ENCODE results near the gene C3orf18. TPM values are rescaled to one million over a fixed set of nuclear protein-coding genes. Genes with fewer than 3 reads are reported as not detected.

The C3orf18 gene
- total and polyA plus RNA-seq, 2 donors (not counting 3 experiments of a cell fraction or from before 2014, with no cell fraction given): 1.7 to 2.9 TPM

DNA sequence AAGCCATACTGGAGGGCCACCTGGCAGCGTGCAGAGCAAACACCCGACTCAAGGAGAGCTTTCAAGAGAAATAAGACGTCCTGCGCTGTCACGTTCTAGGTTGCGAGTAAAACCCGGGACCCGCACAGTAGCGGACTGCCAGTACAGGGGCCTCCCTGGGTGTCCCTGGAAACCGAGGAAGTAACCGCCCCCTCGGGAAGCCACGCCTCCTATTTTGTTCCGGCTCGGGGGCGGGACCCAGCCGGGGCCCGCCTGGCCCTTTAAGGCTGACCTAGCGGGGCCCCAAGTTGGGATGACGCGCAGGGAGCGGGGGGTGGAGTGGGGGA, 49.2 kb upstream of the C3orf18 start:
- Histone ChIP-seq H3K9me1 (replicated peaks; ENCODE audit: control insufficient read depth, extremely low read depth, insufficient read depth, low read length) (no peaks in the 10 kb centered on the region), H3K9ac (replicated peaks; ENCODE audit: extremely low read depth, insufficient read depth, low read length) (no peak overlapping the region), H3K4me3 (replicated peaks in 1 of 3; ENCODE audit: insufficient read depth in 1 of 3, low read depth in 1 of 3, low read length in 3 of 3) (peak overlapping the region; percentile 71 to 83 (median 76)), H3K4me2 (ENCODE audit: insufficient read depth, low read length) (peak overlapping the region; percentile 90), H3K27ac (ENCODE audit: insufficient read depth, low read depth, low read length) (no peak overlapping the region), H3K27me3 (ENCODE audit: control insufficient read depth in 2 of 2, insufficient read depth in 2 of 2, low read length in 2 of 2) (no peaks in the 10 kb centered on the region), H3K9me3 (replicated peaks; ENCODE audit: control insufficient read depth, insufficient read depth, low read length) (no peaks in the 10 kb centered on the region), H4K20me1 (replicated peaks; ENCODE audit: control insufficient read depth, extremely low read depth, insufficient read depth, low read length) (no peaks in the 10 kb centered on the region), H3K4me1 (ENCODE audit: control insufficient read depth, extremely low read depth, insufficient read depth, low read length) (peaks cover 22% of the 10 kb centered on the region), H2AFZ (ENCODE audit: low read depth, low read length) (peak overlapping the region; percentile 99), H3K79me2 (ENCODE audit: control insufficient read depth, insufficient read depth, low read length) (no peaks in the 10 kb centered on the region), H3K36me3 (ENCODE audit: control insufficient read depth in 2 of 2, extremely low read depth in 1 of 2, insufficient read depth in 2 of 2, low read length in 2 of 2) (no peaks in the 10 kb centered on the region)
- TF ChIP-seq JUN (IDR thresholded peaks at IDR 0.05; ENCODE audit: borderline replicate concordance, insufficient read depth, insufficient read length, low read depth): no peak
- peak; percentile 13 for TF ChIP-seq POLR2AphosphoS5 (IDR thresholded peaks at IDR 0.05; ENCODE audit: insufficient read depth, low read depth, low read length)
- peak; percentile 22 for TF ChIP-seq POLR2A (IDR thresholded peaks at IDR 0.05; ENCODE audit: low read depth, low read length)
- POLR2A ChIA-PET: no interaction called here
- intact Hi-C loops (cut with micrococcal nuclease): loop anchor here (1.0 to 10.0 kb wide), 7 partner anchors 36 to 1058 kb away; partner anchors contain the start of genes MANF, RBM15B and TEX264
- DNase-seq (ENCODE audit: low read depth, low spot score) (peak; percentile 84), FAIRE-seq (peak; percentile 86)
- no TSS peak for BruUV-seq (replicated peaks)
- dilution Hi-C loops (cut with MboI; ENCODE audit: extremely low pct_ligation_motif_present, low sequenced_read_pairs): no loop called here
- CTCF ChIA-PET: interaction anchor here (0.8 to 3.5 kb wide), 24 partner anchors 9 to 1065 kb away, joined by 3 to 65 read pairs (median 6); partner anchors contain the start of genes HEMK1 and MANF

GRCh38 chr3:50616003-50616769, 48.6 kb upstream of the C3orf18 start:
- Histone ChIP-seq H3K27me3 (ENCODE audit: control insufficient read depth in 2 of 2, insufficient read depth in 2 of 2, low read length in 2 of 2) (no peaks in the 10 kb centered on the region), H3K9ac (replicated peaks; ENCODE audit: extremely low read depth, insufficient read depth, low read length) (no peak overlapping the region), H2AFZ (ENCODE audit: low read depth, low read length) (peak overlapping the region; percentile 99), H3K9me1 (replicated peaks; ENCODE audit: control insufficient read depth, extremely low read depth, insufficient read depth, low read length) (no peaks in the 10 kb centered on the region), H4K20me1 (replicated peaks; ENCODE audit: control insufficient read depth, extremely low read depth, insufficient read depth, low read length) (no peaks in the 10 kb centered on the region), H3K27ac (ENCODE audit: insufficient read depth, low read depth, low read length) (no peak overlapping the region), H3K79me2 (ENCODE audit: control insufficient read depth, insufficient read depth, low read length) (no peaks in the 10 kb centered on the region), H3K36me3 (ENCODE audit: control insufficient read depth in 2 of 2, extremely low read depth in 1 of 2, insufficient read depth in 2 of 2, low read length in 2 of 2) (no peaks in the 10 kb centered on the region), H3K4me1 (ENCODE audit: control insufficient read depth, extremely low read depth, insufficient read depth, low read length) (peaks cover 23% of the 10 kb centered on the region), H3K4me3 (replicated peaks in 1 of 3; ENCODE audit: insufficient read depth in 1 of 3, low read depth in 1 of 3, low read length in 3 of 3) (peak overlapping the region; percentile 71 to 83 (median 76)), H3K9me3 (replicated peaks; ENCODE audit: control insufficient read depth, insufficient read depth, low read length) (no peaks in the 10 kb centered on the region), H3K4me2 (ENCODE audit: insufficient read depth, low read length) (peak overlapping the region; percentile 90)
- CTCF ChIA-PET: interaction anchor here (0.6 to 3.5 kb wide), 37 partner anchors 10 to 1184 kb away, joined by 3 to 65 read pairs (median 4); partner anchors contain the start of genes DCAF1, HEMK1 and MANF
- dilution Hi-C loops (cut with MboI; ENCODE audit: extremely low pct_ligation_motif_present, low sequenced_read_pairs) (no loop called here), intact Hi-C loops (cut with micrococcal nuclease) (loop anchor here (1.0 to 10.0 kb wide), 7 partner anchors 36 to 1059 kb away; partner anchors contain the start of genes MANF, RBM15B and TEX264)
- TF ChIP-seq CTCF (IDR thresholded peaks at IDR 0.05; ENCODE audit: extremely low read depth in 1 of 2, insufficient read depth in 1 of 2, low read depth in 1 of 2, low read length in 2 of 2) (peak; percentile 98 to 99), JUN (IDR thresholded peaks at IDR 0.05; ENCODE audit: borderline replicate concordance, insufficient read depth, insufficient read length, low read depth) (no peak), EZH2 (IDR thresholded peaks at IDR 0.05; ENCODE audit: borderline replicate concordance, low read depth, low read length, severe bottlenecking) (no peak), GATA2 (IDR thresholded peaks at IDR 0.05; ENCODE audit: insufficient read depth, insufficient read length, low read depth, low read length) (no peak), POLR2A (IDR thresholded peaks at IDR 0.05; ENCODE audit: low read depth, low read length) (no peak)
- POLR2A ChIA-PET: no interaction called here
- FAIRE-seq (peak; percentile 86), DNase-seq (ENCODE audit: low read depth, low spot score) (peak; percentile 77)
- no TSS peak for BruUV-seq (replicated peaks)

Measured in endothelial cell of umbilical vein (primary cell).